GM19452 (cell line): ENCODE data around the gene FOXL2NB.

Source experiments
- ATAC-seq: cut with Tn5 transposase; IDR thresholded peaks from one replicate; pipeline ENCODE4 v1.9.1; 2021; ENCODE audit not compliant: unreplicated experiment

FOXL2NB gene

GRCh38 chr3:138987181-138987580 lies 40.2 kb downstream of the FOXL2NB start:
- no peak for ATAC-seq

- ATAC-seq, result no peak
Measured at GRCh38 chr3:138995706-138996105, 48.7 kb downstream of the FOXL2NB start.
